ENCODE measurements around the gene PRR18. TPM values are rescaled to one million over a fixed set of nuclear protein-coding genes. Genes with fewer than 3 reads are reported as not detected.
A peak's percentile ranks its signal among the peaks of the same experiment; 100 is the strongest.

The PRR18 gene
- total and polyA plus RNA-seq, 2 of the 8 experiments (the other 6 are each of a cell fraction or from before 2014, with no cell fraction given), result 0.08 to 0.19 TPM

DNA sequence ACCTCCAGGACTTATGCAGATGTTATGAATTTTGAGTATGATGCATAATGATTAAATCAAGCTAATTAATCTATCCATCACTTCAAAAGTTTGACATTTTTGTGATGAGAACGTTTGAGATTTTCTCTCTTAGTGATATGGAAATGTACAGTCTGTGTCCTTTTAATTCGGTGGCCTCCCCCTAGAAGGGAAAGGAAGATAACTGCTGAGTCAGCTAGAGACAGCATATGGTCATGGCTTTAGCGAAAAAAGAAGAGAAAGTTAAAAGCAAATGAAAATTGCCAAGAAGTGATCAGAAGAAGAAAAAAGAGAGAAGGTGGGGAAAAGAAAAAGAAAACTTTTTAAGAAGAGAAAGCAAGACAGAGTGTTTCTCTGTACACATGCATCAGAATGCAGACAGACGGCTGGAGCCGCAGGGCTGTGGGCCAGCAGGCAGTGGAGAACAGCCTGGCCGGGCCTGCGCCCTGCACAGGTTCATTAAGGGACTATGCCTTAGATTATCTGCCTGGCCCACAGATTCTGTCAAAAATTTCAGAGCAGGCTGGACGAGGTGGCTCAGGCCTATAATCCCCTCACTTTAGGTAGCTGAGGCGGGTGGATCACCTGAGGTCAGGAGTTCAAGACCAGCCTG lies 7.7 kb downstream of the PRR18 start:
- Histone ChIP-seq H3K4me2 (ENCODE audit: insufficient read depth in 1 of 2, low read depth in 2 of 2, low read length in 2 of 2) (no peak overlapping the region), H3K9me3 (ENCODE audit: insufficient read depth in 2 of 2, low read depth in 1 of 2, low read length in 1 of 2) (peaks cover 6% of the 10 kb centered on the region in 2 experiments; a peak in 1 of 4 replicates), H4K91ac (replicated peaks; ENCODE audit: insufficient read length, low read length) (no peak overlapping the region), H3K14ac (ENCODE audit: insufficient read length) (no peak overlapping the region), H3K9ac (replicated peaks in 1 of 4; ENCODE audit: extremely low read depth in 1 of 4, low read depth in 3 of 4, low read length in 3 of 4) (no peak overlapping the region), H2AK5ac (ENCODE audit: low read depth, low read length) (no peak overlapping the region), H2BK12ac (ENCODE audit: low read depth, low read length) (no peak overlapping the region), H3K79me2 (ENCODE audit: control insufficient read depth in 1 of 2, insufficient read depth in 2 of 2, low read length in 2 of 2) (no peaks in the 10 kb centered on the region), H3K27me3 (replicated peaks in 1 of 4; ENCODE audit: control insufficient read depth in 3 of 4, extremely low read depth in 1 of 4, insufficient read depth in 3 of 4, low read length in 3 of 4) (peaks cover 0 to 3% (median 2%) of the 10 kb centered on the region in 4 experiments; a peak in 6 of 7 replicates), H4K8ac (ENCODE audit: extremely low read depth, insufficient read depth, low read length) (peak overlapping the region; percentile 8; the same call in 1 of the 2 replicates), H2BK15ac (ENCODE audit: low read length) (no peak overlapping the region), H3K4me1 (replicated peaks in 1 of 4; ENCODE audit: control insufficient read depth in 3 of 4, insufficient read depth in 4 of 4, low read length in 3 of 4) (no peaks in the 10 kb centered on the region), H3K79me1 (ENCODE audit: low read depth, low read length) (no peaks in the 10 kb centered on the region), H3K23ac (ENCODE audit: insufficient read length) (no peak overlapping the region), H3K36me3 (ENCODE audit: control insufficient read depth in 2 of 4, insufficient read depth in 4 of 4, low read length in 3 of 4) (no peaks in the 10 kb centered on the region), H2BK20ac (ENCODE audit: low read length) (no peak overlapping the region), H3K23me2 (ENCODE audit: low read depth, low read length) (no peaks in the 10 kb centered on the region), H3K27ac (ENCODE audit: low read depth, low read length) (no peak overlapping the region), H2BK120ac (replicated peaks; ENCODE audit: low read depth, low read length) (no peak overlapping the region), H4K5ac (ENCODE audit: insufficient read length, low read depth, low read length) (no peak overlapping the region), H3K56ac (replicated peaks; ENCODE audit: insufficient read length, low read depth, low read length) (no peak overlapping the region), H2AFZ (ENCODE audit: low read length) (no peak overlapping the region), H4K20me1 (replicated peaks in 1 of 2; ENCODE audit: control insufficient read depth in 1 of 2, insufficient read depth in 2 of 2, low read length in 2 of 2) (no peaks in the 10 kb centered on the region), H3K18ac (ENCODE audit: extremely low read depth, low read length) (no peak overlapping the region; the same call in 1 of the 2 replicates), H3K4me3 (ENCODE audit: extremely low read depth in 1 of 4, insufficient read depth in 2 of 4, low read depth in 3 of 4, low read length in 4 of 4) (no peak overlapping the region), H2BK5ac (ENCODE audit: low read depth, low read length) (no peak overlapping the region), H3K4ac (replicated peaks; ENCODE audit: insufficient read length, low read depth, low read length) (no peak overlapping the region)
- CTCF ChIA-PET (ENCODE audit: partially characterized antibody), result interaction anchor here (1.1 to 4.6 kb wide), 2 partner anchors 13 to 81 kb away, joined by 3 to 19 read pairs; no protein-coding TSS in a partner anchor
- POLR2A ChIA-PET (ENCODE audit: partially characterized antibody), result interaction anchor here (1.5 kb wide), 1 partner anchor 17 kb away, joined by 3 read pairs; no protein-coding TSS in a partner anchor
- DNase-seq (ENCODE audit: low read depth in 1 of 2, low spot score in 2 of 2) (no peak), FAIRE-seq (no peak)
- peak; percentile 77 for TF ChIP-seq MAFK (IDR thresholded peaks at IDR 0.05; ENCODE audit: low read depth, low read length)
- no peak for TF ChIP-seq BCL11A (IDR thresholded peaks at IDR 0.05; ENCODE audit: low read depth in 2 of 2, low read length in 2 of 2)
- WGBS, 2 experiments (ENCODE audit: extremely low coverage in 1 of 2, insufficient coverage in 1 of 2, insufficient read length in 1 of 2, insufficient replicate concordance in 2 of 2, low coverage in 1 of 2, low lambda C conversion rate in 2 of 2, missing lambda C conversion rate in 1 of 2), result 93% methylated on average over 9 of the region's 9 CpGs; no CpG with 5 or more reads in 1 of the 2 experiments

Data from H1 (cell line).